NCI-H128 (cell line): ENCODE measurements around the gene MAN2B1.
"Not testable (repeated sequence)": the region's sequence is repeated elsewhere in the genome, so short reads cannot be mapped to it uniquely, and the experiment has no call there.

Experiments
- DNase-seq: peaks from one replicate; lab custom pipeline; 2025; ENCODE audit not compliant: unreplicated experiment; lab: John Stamatoyannopoulos, UW

MAN2B1 gene

GRCh38 chr19:12689581-12690216 lies 23.2 kb upstream of the MAN2B1 start:
- DNase-seq: no peak

- no peak for DNase-seq
Observed at GRCh38 chr19:12689012-12689411, 22.5 kb upstream of the MAN2B1 start.

GRCh38 chr19:12687496-12688196 lies 21.1 kb upstream of the MAN2B1 start, which contains the start of gene GNG14:
Gene GNG14, plus strand, starts transcription at chr19:12687998. Its CDS starts 51 bp downstream, at chr19:12688049.
- no peak for DNase-seq

- no peak for DNase-seq
Observed at GRCh38 chr19:12685831-12686230, 19.3 kb upstream of the MAN2B1 start.

- peak; percentile 91 for DNase-seq
Observed at GRCh38 chr19:12681074-12681987, 14.8 kb upstream of the MAN2B1 start, which contains the start of gene DHPS. Gene DHPS, minus strand, starts transcription at chr19:12681880. Its CDS starts 114 bp downstream, at chr19:12681766.

GRCh38 chr19:12680034-12680433 lies 13.5 kb upstream of the MAN2B1 start:
- DNase-seq: no peak

GRCh38 chr19:12678039-12678438 lies 11.5 kb upstream of the MAN2B1 start:
- DNase-seq: not testable (repeated sequence)

- DNase-seq: no peak
Observed at GRCh38 chr19:12676928-12677327, 10.4 kb upstream of the MAN2B1 start.

- peak; percentile 52 for DNase-seq
Observed at GRCh38 chr19:12676384-12676792, 9.8 kb upstream of the MAN2B1 start.

GRCh38 chr19:12675940-12676339 lies 9.4 kb upstream of the MAN2B1 start:
- no peak for DNase-seq

- no peak for DNase-seq
Observed at GRCh38 chr19:12675399-12675798, 8.9 kb upstream of the MAN2B1 start.

- no peak for DNase-seq
Observed at GRCh38 chr19:12672744-12673143, 6.2 kb upstream of the MAN2B1 start.

GRCh38 chr19:12670159-12670928 lies 3.8 kb upstream of the MAN2B1 start:
- no peak for DNase-seq

- peak; percentile 64 for DNase-seq
Observed at GRCh38 chr19:12669270-12670158, 3.0 kb upstream of the MAN2B1 start.

GRCh38 chr19:12668932-12669269 lies 2.4 kb upstream of the MAN2B1 start:
- no peak for DNase-seq

GRCh38 chr19:12668346-12668745 lies 1.8 kb upstream of the MAN2B1 start:
- no peak for DNase-seq

- no peak for DNase-seq
Observed at GRCh38 chr19:12667731-12668302, 1.3 kb upstream of the MAN2B1 start.

GRCh38 chr19:12665671-12666264 lies 774 bp downstream of the MAN2B1 start:
- DNase-seq: no peak

- no peak for DNase-seq
Observed at GRCh38 chr19:12665281-12665573, 1.3 kb downstream of the MAN2B1 start.
